Pancreas (tissue), 10 donors: ENCODE data around the gene FAM131A. TPM values are rescaled to one million over a fixed set of nuclear protein-coding genes. Genes with fewer than 3 reads are reported as not detected.
"Not testable (repeated sequence)": the region's sequence is repeated elsewhere in the genome, so short reads cannot be mapped to it uniquely, and the experiment has no call there.

Experiments
- ATAC-seq, 4 donors: fragments of 200-7000 bp; cut with Tn5 transposase; one replicate each; pipeline versions ENCODE4 v1.8.0 to v1.9.1; 2020; ENCODE audit warnings: mild to moderate bottlenecking in 4 of 4, moderate library complexity in 4 of 4
- DNase-seq, 6 donors: peaks; one replicate each; pipeline ENCODE4 v3.0.0-alpha.2; 2020
- FAIRE-seq: peaks from 2 replicates; lab custom pipeline; 2012; peaks lifted over from hg19 to GRCh38; lab: Jason Lieb, UNC
- H3K27ac ChIP-seq, 4 donors: fragments of 200-600 bp; sonication (generic); 1 replicate in 3 of 4; 2 replicates in 1 of 4; pipeline versions ENCODE4 v1.5.0 to v1.8.0; 2020
- H3K27me3 ChIP-seq, 4 donors: fragments of 200-600 bp; one replicate each; pipeline ENCODE4 v1.8.0; 2021
- H3K36me3 ChIP-seq, 3 donors: fragments of 200-600 bp; sonication (generic) in 1 of 3; one replicate each; pipeline versions ENCODE4 v1.5.0 to v1.8.0; 2020 to 2021
- H3K4me1 ChIP-seq, 3 donors: fragments of 200-600 bp; one replicate each; pipeline ENCODE4 v1.8.0; 2021
- H3K4me3 ChIP-seq, 4 donors: fragments of 200-600 bp; sonication (generic) in 2 of 4; one replicate each; pipeline versions ENCODE4 v1.5.0 to v1.8.0; 2020 to 2021
- H3K9me3 ChIP-seq, 4 donors: fragments of 200-600 bp; one replicate each; pipeline ENCODE4 v1.8.0; 2021
- CTCF ChIP-seq, 4 donors: fragments of 200-600 bp; sonication (generic) in 3 of 4; IDR thresholded peaks; one replicate each; pipeline versions ENCODE4 v1.5.0 to v1.8.0; 2021; ENCODE audit warnings: antibody characterized with exemption in 4 of 4
- WGBS, 2 donors: extraction: QIAGEN DNeasy Blood & Tissue Kit; methylation state at CpG; one replicate each; pipeline ENCODE4 v1.1.7; 2013; 5-methylcytosine and 5-hydroxymethylcytosine counted together
- intact Hi-C, 3 donors: fragments of 100-400 bp; cut with DNase I; formaldehyde crosslinking; loops; one replicate each; pipeline versions ENCODE4 v1.11.1 to v1.14.2; 2022
- polyA plus RNA-seq, 2 donors: library from polyadenylated mRNA; stranded (reverse); fragments of 200-250 nt; gene quantifications; one replicate each; pipeline ENCODE4 v1.2.3, GENCODE V29; 2013
- total RNA-seq, 6 donors: library from RNA; stranded (reverse); fragmentation: NEBNext Ultra II Directional in 4 of 6; extraction: Animal tissue kit (Norgen Biotek cat#: 25700) in 4 of 6; gene quantifications; one replicate each; pipeline versions ENCODE4 v1.2.1 to v1.2.4, GENCODE V29; 2021 to 2023
- donor health status: healthy with polysubstance abuse.
- donor health status: DM: no; HTN: no; CAD: no; lungs with moderate emphysema.
- donor health status: DM: no; HTN: no; CAD: no.
- donor health status: control.
- donor health status: control.
- donor health status: Bipolar disorder and iron deficiency.
- donor health status: DM: yes; HTN: yes; CAD: no.
- donor health status: DM: no; HTN: no; CAD: no.
- donor health status: DM: no; HTN: no; CAD: no.
- donor health status: DM: yes; HTN: yes; CAD: no.

The FAM131A gene
- total and polyA plus RNA-seq, 8 donors: 4.0 to 22.5 (median 7.9) TPM

GRCh38 chr3:184336547-184337398, 627 bp upstream of the FAM131A start:
- Histone ChIP-seq H3K4me1 (peaks cover 0 to 11% (median 0%) of the 10 kb centered on the region in 3 donors), H3K36me3 (peaks cover 5 to 25% (median 17%) of the 10 kb centered on the region in 3 donors), H3K27me3 (no peaks in the 10 kb centered on the region), H3K9me3 (no peaks in the 10 kb centered on the region), H3K4me3 (peak overlapping the region; percentile 51 to 80 (median 60)), H3K27ac (peak overlapping the region; percentile 89 to 93 (median 92))
- TF ChIP-seq CTCF (IDR thresholded peaks at IDR 0.05): no peak
- DNase-seq (peak in 2 of 6 donors; percentile 25 to 40), ATAC-seq (peak; percentile 15 to 44 (median 27)), FAIRE-seq (no peak)
- intact Hi-C loops: no loop called here
- 22 to 23% methylated on average over 17 of the region's 17 CpGs for WGBS, 2 donors

DNA sequence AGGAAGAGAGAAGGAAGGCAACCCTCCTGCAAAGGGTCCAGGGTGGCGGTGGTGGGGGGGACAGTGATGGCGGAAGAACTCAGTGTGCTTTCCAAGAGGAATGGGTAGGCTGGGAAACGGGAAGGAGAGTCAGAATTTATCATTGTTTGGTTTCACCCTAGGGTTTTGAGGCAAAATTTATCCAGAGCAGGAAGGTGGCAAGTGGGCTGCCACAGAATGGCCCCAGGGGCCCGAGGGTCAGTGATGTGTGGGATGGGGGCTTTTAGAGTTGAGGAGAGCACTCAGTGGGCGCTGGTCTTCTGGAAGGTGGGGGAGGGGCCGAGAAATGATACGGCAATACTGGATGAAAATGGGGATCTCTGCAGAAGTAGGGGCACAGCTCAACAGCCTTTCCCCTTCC, 581 bp downstream of the FAM131A start:
- ATAC-seq (no peak), FAIRE-seq (no peak), DNase-seq (no peak)
- H3K27ac ChIP-seq: peak overlapping the region in 1 of 4 donors; percentile 93
- no peak for TF ChIP-seq CTCF (IDR thresholded peaks at IDR 0.05)
- peak overlapping the region in 1 of 4 donors; percentile 19 for H3K4me3 ChIP-seq
- H3K36me3 ChIP-seq: peaks cover 0 to 13% (median 6%) of the 10 kb centered on the region in 3 donors
- intact Hi-C loops: no loop called here
- H3K9me3 ChIP-seq: no peaks in the 10 kb centered on the region
- WGBS, 2 donors: 70 to 71% methylated on average over 7 of the region's 7 CpGs
- no peaks in the 10 kb centered on the region for H3K27me3 ChIP-seq
- peaks cover 0 to 11% (median 0%) of the 10 kb centered on the region in 3 donors for H3K4me1 ChIP-seq

DNA sequence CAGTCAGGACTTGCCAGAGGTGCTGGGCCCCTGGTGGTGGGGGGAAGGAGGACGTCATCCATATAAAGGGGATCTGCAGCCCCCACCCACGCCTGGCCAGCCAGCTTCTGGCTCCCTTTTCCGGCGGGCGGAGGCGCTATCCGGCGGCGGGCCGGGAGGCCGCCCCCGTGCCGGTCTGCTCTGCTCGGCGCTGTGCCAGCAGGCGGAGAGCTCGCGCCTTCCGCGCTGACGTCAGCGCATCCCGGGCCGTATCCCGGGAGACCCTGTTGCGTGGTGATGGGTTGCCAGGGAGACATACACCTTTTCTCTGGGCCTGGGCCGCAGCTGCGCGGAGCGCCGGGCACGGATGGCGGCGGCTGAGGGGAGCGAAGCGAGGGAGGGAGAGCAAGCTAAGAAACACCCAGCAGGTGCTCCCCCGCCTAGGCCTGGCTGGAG, 1.1 kb downstream of the FAM131A start:
- peak in 3 of 6 donors; percentile 46 to 76 (median 68) for DNase-seq
- Histone ChIP-seq H3K4me1 (peaks cover 0 to 11% (median 0%) of the 10 kb centered on the region in 3 donors), H3K36me3 (peaks cover 0 to 9% (median under 1%) of the 10 kb centered on the region in 3 donors), H3K9me3 (no peaks in the 10 kb centered on the region), H3K27me3 (no peaks in the 10 kb centered on the region), H3K27ac (peak overlapping the region in 1 of 4 donors; percentile 93), H3K4me3 (peak overlapping the region in 1 of 4 donors; percentile 19)
- intact Hi-C loops: no loop called here
- ATAC-seq: peak in 2 of 4 donors; percentile 23 to 40
- WGBS, 2 donors: 65 to 66% methylated on average over 33 to 37 of the region's 37 CpGs
- no peak for TF ChIP-seq CTCF (IDR thresholded peaks at IDR 0.05)
- FAIRE-seq: no peak

DNA sequence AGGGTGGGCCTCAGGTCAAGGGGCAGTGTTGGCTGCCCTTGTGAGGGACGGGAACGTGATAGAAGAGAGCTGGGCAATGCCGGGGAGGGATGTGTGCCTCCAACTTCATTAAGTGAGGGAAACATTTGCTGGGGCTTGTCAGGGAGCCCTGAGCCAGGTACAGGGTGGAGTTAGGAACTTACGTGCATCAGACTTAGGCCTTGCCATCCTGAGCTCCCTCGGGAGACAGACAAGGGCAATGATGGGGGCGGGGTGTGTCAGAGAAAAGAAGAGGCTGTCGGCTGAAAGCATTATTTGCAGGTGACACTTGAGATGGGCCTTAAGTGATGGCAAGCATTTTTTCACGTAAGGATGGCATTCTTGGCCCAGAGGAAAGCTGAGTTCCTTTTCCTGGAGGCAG, 1.6 kb downstream of the FAM131A start:
- no peak overlapping the region for H3K27ac ChIP-seq
- no peaks in the 10 kb centered on the region for H3K27me3 ChIP-seq
- DNase-seq (no peak), ATAC-seq (no peak), FAIRE-seq (no peak)
- H3K9me3 ChIP-seq: no peaks in the 10 kb centered on the region
- 79 to 81% methylated on average over 8 of the region's 8 CpGs for WGBS, 2 donors
- H3K4me1 ChIP-seq: peaks cover 0 to 11% (median 0%) of the 10 kb centered on the region in 3 donors
- no peak for TF ChIP-seq CTCF (IDR thresholded peaks at IDR 0.05)
- intact Hi-C loops: no loop called here
- peaks cover 0 to 7% (median 0%) of the 10 kb centered on the region in 3 donors for H3K36me3 ChIP-seq
- peak overlapping the region in 1 of 4 donors; percentile 19 for H3K4me3 ChIP-seq

- 92 to 95% methylated on average over 19 of the region's 19 CpGs for WGBS, 2 donors
- intact Hi-C loops: not testable (repeated sequence)
Observed at GRCh38 chr3:184339451-184340135, 2.2 kb downstream of the FAM131A start.

More at GRCh38 chr3:184339451-184340135, 2.2 kb downstream of the FAM131A start:
- H3K36me3 ChIP-seq, H3K9me3 ChIP-seq, ATAC-seq, FAIRE-seq, DNase-seq, H3K27me3 ChIP-seq, H3K27ac ChIP-seq, H3K4me3 ChIP-seq: not testable (repeated sequence)
- H3K4me1 ChIP-seq: peaks cover 0 to 11% (median 0%) of the 10 kb centered on the region in 3 donors
